Measurements from ENCODE around the gene KRT8. TPM values are rescaled to one million over a fixed set of nuclear protein-coding genes. Genes with fewer than 3 reads are reported as not detected.

The KRT8 gene
- total RNA-seq, 1 donor from 2014 or later = 8.3 TPM

DNA sequence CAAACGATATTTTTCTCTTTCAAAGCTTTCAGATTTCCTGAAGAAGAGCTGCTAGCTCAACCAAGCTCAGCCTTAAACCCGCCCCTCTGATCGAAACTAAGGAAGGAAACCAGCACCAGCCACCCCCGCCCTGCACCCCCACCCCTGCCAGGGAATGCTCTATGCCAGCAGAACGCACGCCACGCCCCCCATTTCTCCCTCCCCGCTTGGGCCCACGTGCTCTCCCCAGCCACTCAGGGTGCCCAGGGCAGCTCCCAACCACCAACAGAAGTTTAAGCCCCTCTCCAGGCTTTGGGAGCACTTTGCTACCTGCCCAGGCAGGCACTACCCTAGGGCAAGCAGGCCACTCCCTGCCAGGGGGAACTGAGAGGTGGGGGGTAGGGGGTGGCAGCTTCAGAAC is 37.2 kb downstream of the KRT8 start:
- DNase-seq (ENCODE audit: low read depth, low spot score) = no peak
- peaks cover 4% of the 10 kb centered on the region for H3K4me1 Mint-ChIP-seq

DNA sequence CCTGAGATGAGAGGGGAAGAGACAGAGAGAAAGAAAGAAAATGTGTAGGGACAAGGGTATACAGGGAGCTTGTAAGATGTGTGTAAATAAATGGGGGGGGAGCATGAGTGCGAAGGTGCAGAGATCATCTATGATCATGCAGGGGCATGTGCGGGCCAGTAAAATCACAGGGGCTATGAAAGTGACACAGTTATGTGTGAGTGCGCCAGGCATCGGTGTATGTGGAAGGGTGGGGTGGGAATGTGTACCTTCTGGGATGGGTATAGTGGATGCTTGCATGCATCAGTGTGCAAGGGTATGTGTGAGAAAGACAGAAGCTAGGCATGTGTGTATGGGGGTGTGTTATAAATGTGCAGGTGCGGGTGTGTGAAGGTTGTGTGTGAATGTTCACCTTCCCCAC is 37.7 kb downstream of the KRT8 start:
- DNase-seq (ENCODE audit: low read depth, low spot score) = no peak
- no peak overlapping the region for H3K4me3 Mint-ChIP-seq
- peaks cover 4% of the 10 kb centered on the region for H3K4me1 Mint-ChIP-seq
- no peak overlapping the region for H3K27ac Mint-ChIP-seq (ENCODE audit: unreplicated experiment)
- TF ChIP-seq, protein P1, sequence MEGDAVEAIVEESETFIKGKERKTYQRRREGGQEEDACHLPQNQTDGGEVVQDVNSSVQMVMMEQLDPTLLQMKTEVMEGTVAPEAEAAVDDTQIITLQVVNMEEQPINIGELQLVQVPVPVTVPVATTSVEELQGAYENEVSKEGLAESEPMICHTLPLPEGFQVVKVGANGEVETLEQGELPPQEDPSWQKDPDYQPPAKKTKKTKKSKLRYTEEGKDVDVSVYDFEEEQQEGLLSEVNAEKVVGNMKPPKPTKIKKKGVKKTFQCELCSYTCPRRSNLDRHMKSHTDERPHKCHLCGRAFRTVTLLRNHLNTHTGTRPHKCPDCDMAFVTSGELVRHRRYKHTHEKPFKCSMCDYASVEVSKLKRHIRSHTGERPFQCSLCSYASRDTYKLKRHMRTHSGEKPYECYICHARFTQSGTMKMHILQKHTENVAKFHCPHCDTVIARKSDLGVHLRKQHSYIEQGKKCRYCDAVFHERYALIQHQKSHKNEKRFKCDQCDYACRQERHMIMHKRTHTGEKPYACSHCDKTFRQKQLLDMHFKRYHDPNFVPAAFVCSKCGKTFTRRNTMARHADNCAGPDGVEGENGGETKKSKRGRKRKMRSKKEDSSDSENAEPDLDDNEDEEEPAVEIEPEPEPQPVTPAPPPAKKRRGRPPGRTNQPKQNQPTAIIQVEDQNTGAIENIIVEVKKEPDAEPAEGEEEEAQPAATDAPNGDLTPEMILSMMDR (conservative IDR thresholded peaks at IDR 0.05) = no peak
- H3K27me3 Mint-ChIP-seq (ENCODE audit: low read depth) = peaks cover 5% of the 10 kb centered on the region
- no peaks in the 10 kb centered on the region for H3K9me3 Mint-ChIP-seq
- H3K36me3 Mint-ChIP-seq (ENCODE audit: low read depth) = no peaks in the 10 kb centered on the region

More for the DNA sequence above, 37.2 kb downstream of the KRT8 start:
- TF ChIP-seq, protein P1 (conservative IDR thresholded peaks at IDR 0.05) = no peak
- Mint-ChIP-seq H3K27me3 (ENCODE audit: low read depth) (peaks cover 10% of the 10 kb centered on the region), H3K4me3 (no peak overlapping the region), H3K36me3 (ENCODE audit: low read depth) (no peaks in the 10 kb centered on the region), H3K9me3 (no peaks in the 10 kb centered on the region), H3K27ac (ENCODE audit: unreplicated experiment) (no peak overlapping the region)

DNA sequence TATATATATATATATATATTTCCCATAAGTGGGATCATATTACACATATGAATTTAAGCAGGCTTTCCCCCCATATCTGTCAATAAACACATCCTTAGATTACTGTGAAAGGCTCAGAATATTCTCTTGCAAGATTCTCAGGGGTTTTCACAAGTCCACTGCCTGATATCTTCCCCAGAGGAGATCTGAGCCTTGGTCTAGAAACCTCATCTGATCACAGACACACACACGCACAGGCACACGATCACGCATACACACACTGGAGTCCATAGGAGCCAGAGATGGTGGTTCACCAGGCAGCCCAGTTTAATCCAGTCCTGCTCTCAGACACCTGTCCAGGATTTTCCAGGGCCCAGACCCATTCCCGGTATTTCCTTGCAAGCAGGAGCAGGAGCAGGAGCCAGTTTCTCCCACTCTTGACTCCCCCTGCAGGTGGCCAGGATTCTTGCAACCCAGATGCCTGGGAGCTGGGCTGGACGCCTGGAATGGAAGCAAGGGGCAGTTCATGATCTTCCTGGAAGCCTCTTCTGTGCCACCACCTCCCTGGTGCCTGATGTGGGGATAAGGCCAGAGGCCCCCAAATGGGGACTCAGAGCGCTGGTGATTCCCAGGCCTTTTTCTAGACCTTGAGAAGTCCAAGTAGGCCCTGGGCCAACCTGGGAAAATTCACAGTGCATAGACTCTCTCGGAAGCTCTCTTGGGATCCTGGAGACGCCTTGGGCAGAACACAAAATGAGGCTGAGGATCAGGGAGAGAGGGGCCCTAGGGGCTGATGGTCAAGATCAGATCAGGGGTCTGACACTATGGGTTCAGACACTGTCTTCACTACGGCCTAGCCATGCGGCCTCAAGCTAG is 39.6 kb downstream of the KRT8 start:
- Mint-ChIP-seq H3K27me3 (ENCODE audit: low read depth) (no peaks in the 10 kb centered on the region), H3K27ac (ENCODE audit: unreplicated experiment) (no peak overlapping the region), H3K9me3 (no peaks in the 10 kb centered on the region), H3K4me1 (peaks cover 4% of the 10 kb centered on the region), H3K36me3 (ENCODE audit: low read depth) (no peaks in the 10 kb centered on the region), H3K4me3 (no peak overlapping the region)
- TF ChIP-seq, protein P1 (conservative IDR thresholded peaks at IDR 0.05) = peak; percentile 79
- peak; percentile 78 for DNase-seq (ENCODE audit: low read depth, low spot score)

DNA sequence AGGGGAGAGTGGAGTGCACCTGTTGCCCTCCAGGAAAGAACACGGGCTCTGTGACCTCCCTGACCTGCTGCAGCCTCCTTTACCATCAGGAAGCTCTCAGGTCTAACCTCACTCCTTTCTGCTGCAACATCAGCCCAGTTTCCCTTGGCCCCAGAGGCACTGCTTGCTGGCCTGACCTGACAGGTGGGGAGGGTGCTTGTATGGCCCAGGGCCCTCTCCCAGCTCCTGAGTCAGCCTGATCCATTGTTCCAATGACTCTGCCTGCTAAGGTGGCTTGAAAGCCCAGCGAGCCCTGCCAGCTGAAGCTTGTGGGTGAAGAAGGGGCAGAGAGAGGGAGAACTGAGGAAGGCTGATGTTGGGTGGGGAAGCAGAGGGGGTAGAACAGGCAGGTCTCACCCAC is 42.9 kb downstream of the KRT8 start:
- TF ChIP-seq, protein P1 (conservative IDR thresholded peaks at IDR 0.05) = no peak
- DNase-seq (ENCODE audit: low read depth, low spot score) = no peak
- Mint-ChIP-seq H3K4me1 (no peaks in the 10 kb centered on the region), H3K27me3 (ENCODE audit: low read depth) (peaks cover 2% of the 10 kb centered on the region), H3K36me3 (ENCODE audit: low read depth) (no peaks in the 10 kb centered on the region), H3K9me3 (no peaks in the 10 kb centered on the region), H3K4me3 (no peak overlapping the region), H3K27ac (ENCODE audit: unreplicated experiment) (no peak overlapping the region)

DNA sequence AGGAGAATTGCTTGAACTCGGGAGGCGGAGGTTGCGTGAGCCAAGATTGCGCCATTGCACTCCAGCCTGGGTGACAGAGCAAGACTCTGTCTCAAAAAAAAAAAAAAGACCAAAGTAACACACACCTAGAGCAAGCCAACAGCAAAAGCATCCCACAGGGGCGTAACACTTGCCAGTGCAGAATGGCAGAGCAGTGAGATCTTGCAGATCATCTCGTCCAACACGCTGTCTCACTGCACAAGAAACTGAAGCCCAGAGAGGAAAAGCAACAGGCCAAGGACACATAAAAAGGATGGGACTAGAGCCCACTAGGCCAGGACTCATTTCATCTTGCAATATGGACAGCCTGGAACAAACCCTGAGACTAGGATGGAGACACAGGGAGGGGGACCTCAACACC is 43.4 kb downstream of the KRT8 start:
- Mint-ChIP-seq H3K27ac (ENCODE audit: unreplicated experiment) (no peak overlapping the region), H3K4me1 (no peaks in the 10 kb centered on the region), H3K4me3 (no peak overlapping the region), H3K9me3 (no peaks in the 10 kb centered on the region), H3K27me3 (ENCODE audit: low read depth) (peaks cover 2% of the 10 kb centered on the region), H3K36me3 (ENCODE audit: low read depth) (no peaks in the 10 kb centered on the region)
- TF ChIP-seq, protein P1 (conservative IDR thresholded peaks at IDR 0.05) = no peak
- DNase-seq (ENCODE audit: low read depth, low spot score) = no peak

Measured in neural crest cell (in vitro differentiated cells).